GM20000 (cell line): ENCODE measurements around the gene ZNF850.
A peak's percentile ranks its signal among the peaks of the same experiment; 100 is the strongest.

Experiments used
- DNase-seq: peaks from one replicate; pipeline ENCODE4 v3.0.0; 2012; ENCODE audit warnings: low spot score
- TF ChIP-seq, protein P1 (sequence below): IDR thresholded peaks from 2 replicates; pipeline ENCODE4 v1.5.1; 2012; ENCODE audit warnings: mild to moderate bottlenecking, control low read depth; ENCODE audit errors: extremely low read depth, missing control alignments

Gene ZNF850

DNA sequence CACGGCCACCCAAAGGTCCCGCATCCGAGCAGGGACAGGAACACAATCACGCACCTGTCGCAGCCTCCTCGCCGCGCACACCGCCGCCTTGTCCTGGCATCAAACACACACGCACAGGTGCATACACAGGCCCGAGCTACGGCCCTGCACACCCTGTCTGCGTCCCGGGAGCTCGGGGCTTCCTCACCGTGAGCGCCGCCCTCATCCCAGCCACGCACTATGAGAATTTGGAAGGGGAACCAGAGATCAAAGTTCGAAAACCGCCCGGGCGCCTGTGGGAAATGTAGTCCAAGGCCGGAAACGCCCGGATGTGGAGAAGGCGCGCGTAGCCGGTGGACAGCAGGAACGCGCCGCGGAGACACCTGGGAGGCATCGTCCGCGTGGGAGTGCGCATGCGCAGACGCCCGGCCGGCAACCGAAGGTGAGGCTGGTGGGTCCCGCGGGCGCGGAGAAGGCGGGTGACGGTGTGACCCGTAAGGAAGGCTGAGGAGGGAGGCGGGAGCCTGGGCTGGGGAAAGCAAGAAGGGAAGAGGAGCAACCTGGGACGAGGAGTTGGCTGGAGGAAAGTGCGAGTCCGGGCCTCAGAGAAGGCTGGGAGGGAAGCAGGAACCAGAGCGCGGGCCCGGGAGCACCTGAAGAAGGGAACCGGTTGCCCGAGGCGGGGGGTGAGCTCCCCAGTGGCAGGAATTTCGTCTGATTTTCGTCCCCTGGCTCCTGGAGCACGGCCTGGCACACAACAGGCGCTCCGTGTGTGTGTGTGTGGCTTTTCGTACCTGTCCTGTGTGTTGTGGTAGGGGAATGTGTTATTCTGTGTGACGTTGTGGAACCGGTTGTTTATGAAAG, 85.2 kb downstream of the ZNF850 start, which contains the start of gene ZNF567:
TSS of gene ZNF567 (plus strand) at position 399 of the 843 bp plus-strand sequence. CDS start 7,256 bp downstream, outside the sequence.
- DNase-seq, result peak; percentile 95
- TF ChIP-seq, protein P1, sequence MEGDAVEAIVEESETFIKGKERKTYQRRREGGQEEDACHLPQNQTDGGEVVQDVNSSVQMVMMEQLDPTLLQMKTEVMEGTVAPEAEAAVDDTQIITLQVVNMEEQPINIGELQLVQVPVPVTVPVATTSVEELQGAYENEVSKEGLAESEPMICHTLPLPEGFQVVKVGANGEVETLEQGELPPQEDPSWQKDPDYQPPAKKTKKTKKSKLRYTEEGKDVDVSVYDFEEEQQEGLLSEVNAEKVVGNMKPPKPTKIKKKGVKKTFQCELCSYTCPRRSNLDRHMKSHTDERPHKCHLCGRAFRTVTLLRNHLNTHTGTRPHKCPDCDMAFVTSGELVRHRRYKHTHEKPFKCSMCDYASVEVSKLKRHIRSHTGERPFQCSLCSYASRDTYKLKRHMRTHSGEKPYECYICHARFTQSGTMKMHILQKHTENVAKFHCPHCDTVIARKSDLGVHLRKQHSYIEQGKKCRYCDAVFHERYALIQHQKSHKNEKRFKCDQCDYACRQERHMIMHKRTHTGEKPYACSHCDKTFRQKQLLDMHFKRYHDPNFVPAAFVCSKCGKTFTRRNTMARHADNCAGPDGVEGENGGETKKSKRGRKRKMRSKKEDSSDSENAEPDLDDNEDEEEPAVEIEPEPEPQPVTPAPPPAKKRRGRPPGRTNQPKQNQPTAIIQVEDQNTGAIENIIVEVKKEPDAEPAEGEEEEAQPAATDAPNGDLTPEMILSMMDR, result no peak

DNA sequence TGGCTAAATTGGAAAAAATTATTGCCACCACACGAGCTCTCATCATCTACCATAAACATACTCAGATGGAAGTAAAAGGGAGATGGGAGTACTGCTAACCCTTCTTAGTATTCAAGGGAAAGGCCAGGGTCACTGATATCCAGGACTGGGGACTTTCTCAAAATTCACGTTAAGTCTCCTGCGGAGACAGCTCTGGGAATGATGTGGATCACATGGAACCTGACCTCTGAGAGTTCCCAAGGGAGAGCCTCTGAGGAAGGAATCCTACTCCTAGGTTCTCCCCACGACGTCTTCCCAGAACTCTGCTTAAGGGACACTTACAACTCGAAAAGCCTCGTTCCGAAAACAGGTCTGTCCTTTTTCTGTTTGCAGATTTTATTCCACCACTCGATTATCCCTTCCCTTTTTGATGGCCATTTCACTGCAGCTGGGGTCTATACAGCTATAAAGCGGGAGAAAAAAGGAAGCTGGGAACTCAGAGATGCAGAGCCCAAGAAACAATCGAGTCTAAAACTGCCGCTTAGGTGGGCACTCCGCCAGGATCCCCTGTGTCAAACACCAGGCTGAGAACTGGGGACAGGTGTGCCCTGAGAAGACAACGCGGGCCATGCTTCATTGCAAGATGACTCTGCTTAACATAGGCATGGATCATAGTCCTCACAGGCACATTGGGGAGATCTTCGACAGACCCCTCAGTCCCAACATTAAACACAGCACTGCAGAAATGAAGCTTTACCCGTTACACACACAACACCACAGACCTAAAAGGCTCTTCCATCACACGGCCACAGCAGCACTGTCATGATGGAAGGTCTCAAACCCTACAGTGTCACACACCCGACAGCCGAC, 86.0 kb downstream of the ZNF850 start:
- DNase-seq, result no peak
- TF ChIP-seq, protein P1, result no peak

DNA sequence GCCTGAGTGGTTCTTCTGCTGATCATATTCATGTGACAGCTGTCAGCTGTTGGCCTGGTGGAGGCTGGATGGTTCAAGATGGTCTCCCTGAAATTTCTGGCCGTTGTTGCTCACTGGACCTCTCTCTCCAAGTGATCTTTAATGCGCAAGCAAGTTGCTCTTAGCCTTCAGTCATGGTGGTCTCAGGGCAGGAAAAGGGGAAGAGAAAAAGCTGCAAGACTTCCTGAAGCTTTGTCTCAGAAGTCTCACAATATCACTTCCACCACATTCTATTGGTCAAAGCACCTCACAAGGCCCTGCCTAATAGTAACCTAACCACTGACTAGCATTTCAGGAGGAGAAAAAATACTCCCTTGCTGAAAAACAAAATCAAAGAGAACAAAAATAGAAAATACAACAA, 86.8 kb downstream of the ZNF850 start:
- TF ChIP-seq, protein P1, result no peak
- DNase-seq, result no peak

DNA sequence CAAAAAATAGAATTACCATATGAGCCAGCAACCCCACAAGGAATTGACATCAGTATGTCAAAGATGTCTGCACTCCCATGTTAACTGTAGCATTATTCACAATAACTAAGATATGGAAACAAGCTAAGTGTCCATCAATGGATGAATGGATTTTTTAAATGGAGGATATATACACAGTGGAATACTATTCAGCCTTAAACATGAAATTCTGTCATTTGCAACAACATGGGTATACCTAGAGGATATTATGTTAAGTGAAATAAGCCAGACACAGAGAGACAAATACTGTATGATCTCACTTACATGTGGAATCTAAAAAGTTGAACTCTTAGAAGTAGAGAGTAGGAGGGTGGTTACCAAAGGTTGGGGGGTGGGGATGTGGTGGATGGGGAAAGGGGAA, 93.2 kb downstream of the ZNF850 start:
- DNase-seq, result no peak
- TF ChIP-seq, protein P1, result no peak

DNA sequence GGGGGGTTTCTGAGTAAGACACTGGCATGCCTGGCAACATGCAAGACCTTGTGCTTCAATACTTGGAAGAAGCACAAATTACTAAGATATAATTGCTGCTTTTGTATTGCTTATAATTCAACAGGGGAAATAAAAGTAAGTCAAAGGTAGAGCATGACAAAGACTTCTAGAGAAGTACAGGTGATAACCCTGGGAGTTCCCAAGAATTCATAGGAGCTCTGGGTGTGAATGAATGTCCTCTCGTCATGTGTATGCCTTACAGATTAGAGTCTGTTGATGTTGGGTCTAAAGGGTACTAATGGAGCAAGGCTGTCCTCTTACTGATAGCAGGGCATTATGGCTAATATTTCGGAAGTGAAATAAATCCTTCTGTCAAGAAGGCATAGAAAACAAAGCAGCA, 98.4 kb downstream of the ZNF850 start:
- no peak for DNase-seq
- TF ChIP-seq, protein P1, result no peak

DNA sequence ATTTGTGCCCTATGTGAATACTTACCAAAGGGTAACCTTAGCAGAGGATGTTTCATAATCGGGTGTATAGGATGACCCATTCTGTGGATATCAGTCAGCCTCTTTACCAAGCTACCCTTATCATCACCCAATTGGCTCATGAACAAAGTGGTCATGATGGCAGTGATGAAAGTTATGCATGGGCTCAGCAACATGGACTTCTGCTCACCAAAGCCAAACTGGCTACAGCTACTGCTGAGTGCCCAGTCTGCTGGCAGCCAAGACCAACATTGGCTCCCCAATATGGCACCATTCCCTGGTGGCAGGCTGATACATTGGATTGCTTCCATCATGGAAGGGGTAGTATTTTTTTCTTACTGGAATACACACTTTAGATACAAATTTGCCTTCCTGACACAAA, 100.2 kb downstream of the ZNF850 start:
- DNase-seq, result no peak
- TF ChIP-seq, protein P1, result no peak

DNA sequence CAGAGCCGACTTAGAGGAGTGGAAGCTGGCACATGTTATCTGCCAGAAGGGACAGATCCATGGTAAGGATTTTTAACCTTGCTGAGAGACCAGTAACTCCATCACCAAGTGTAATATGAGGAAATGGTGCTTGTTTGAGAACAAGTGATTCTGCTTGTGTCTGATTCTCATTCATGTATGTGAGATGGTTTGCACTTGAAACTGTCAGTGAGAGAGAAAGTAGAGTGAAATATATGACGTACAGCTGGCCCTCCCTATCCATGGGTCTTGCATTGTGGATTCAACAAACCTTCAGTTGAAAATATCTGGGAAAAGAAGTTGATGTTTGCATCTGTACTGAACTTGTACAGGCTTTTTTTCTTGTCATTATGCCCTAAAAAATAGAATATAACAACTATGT, 104.0 kb downstream of the ZNF850 start:
- TF ChIP-seq, protein P1, result no peak
- DNase-seq, result no peak
